ENCODE measurements around the gene ADAM17. TPM values are rescaled to one million over a fixed set of nuclear protein-coding genes. Genes with fewer than 3 reads are reported as not detected.

ADAM17 gene
- total RNA-seq, 1 donor from 2014 or later, result 44.9 TPM

GRCh38 chr2:9525266-9525665, 30.4 kb downstream of the ADAM17 start:
- Histone ChIP-seq H3K36me3 (ENCODE audit: insufficient read depth, low read length) (peaks cover 20% of the 10 kb centered on the region), H3K9me3 (ENCODE audit: insufficient read depth, low read depth, low read length) (no peaks in the 10 kb centered on the region), H3K9ac (ENCODE audit: low read length) (no peak overlapping the region), H3K79me2 (ENCODE audit: insufficient read depth, low read length) (peaks cover under 1% of the 10 kb centered on the region), H3K27me3 (ENCODE audit: insufficient read depth, low read length) (no peaks in the 10 kb centered on the region), H3K4me1 (ENCODE audit: insufficient read depth, low read length) (no peaks in the 10 kb centered on the region), H3K4me2 (ENCODE audit: low read length) (no peak overlapping the region), H3K27ac (ENCODE audit: low read depth, low read length) (no peak overlapping the region), H4K20me1 (ENCODE audit: insufficient read depth, low read length) (peaks cover 16% of the 10 kb centered on the region), H2AFZ (ENCODE audit: low read depth, low read length) (no peak overlapping the region), H3K4me3 (ENCODE audit: insufficient read depth, low read depth, low read length) (no peak overlapping the region)
- TF ChIP-seq CTCF (IDR thresholded peaks at IDR 0.05; ENCODE audit: insufficient read depth, low read depth, low read length), result no peak
- no peak for TF ChIP-seq EZH2 (IDR thresholded peaks at IDR 0.05; ENCODE audit: insufficient read depth, low read length)
- Mint-ChIP-seq H3K27me3 (ENCODE audit: low read depth, unreplicated experiment) (no peaks in the 10 kb centered on the region), H3K4me1 (ENCODE audit: low read depth, unreplicated experiment) (no peaks in the 10 kb centered on the region), H3K36me3 (ENCODE audit: low read depth, unreplicated experiment) (peaks cover 17% of the 10 kb centered on the region), H3K27ac (ENCODE audit: unreplicated experiment) (no peak overlapping the region), H3K9me3 (ENCODE audit: unreplicated experiment) (no peaks in the 10 kb centered on the region), H3K4me3 (ENCODE audit: unreplicated experiment) (no peak overlapping the region)
- DNase-seq (ENCODE audit: low read depth) (no peak), FAIRE-seq (no peak)

GRCh38 chr2:9524291-9524690, 31.3 kb downstream of the ADAM17 start:
- H3K27ac ChIP-seq (ENCODE audit: low read depth, low read length), result no peak overlapping the region
- peaks cover 3% of the 10 kb centered on the region for H3K79me2 ChIP-seq (ENCODE audit: insufficient read depth, low read length)
- Mint-ChIP-seq H3K4me3 (ENCODE audit: unreplicated experiment) (no peak overlapping the region), H3K27ac (ENCODE audit: unreplicated experiment) (no peak overlapping the region), H3K27me3 (ENCODE audit: low read depth, unreplicated experiment) (no peaks in the 10 kb centered on the region), H3K4me1 (ENCODE audit: low read depth, unreplicated experiment) (peaks cover 2% of the 10 kb centered on the region), H3K36me3 (ENCODE audit: low read depth, unreplicated experiment) (peaks cover 17% of the 10 kb centered on the region), H3K9me3 (ENCODE audit: unreplicated experiment) (no peaks in the 10 kb centered on the region)
- TF ChIP-seq EZH2 (IDR thresholded peaks at IDR 0.05; ENCODE audit: insufficient read depth, low read length) (no peak), CTCF (IDR thresholded peaks at IDR 0.05; ENCODE audit: insufficient read depth, low read depth, low read length) (no peak)
- peaks cover 24% of the 10 kb centered on the region for H3K36me3 ChIP-seq (ENCODE audit: insufficient read depth, low read length)
- no peak for FAIRE-seq
- no peak overlapping the region for H3K4me2 ChIP-seq (ENCODE audit: low read length)
- peaks cover 1% of the 10 kb centered on the region for H3K4me1 ChIP-seq (ENCODE audit: insufficient read depth, low read length)
- H3K4me3 ChIP-seq (ENCODE audit: insufficient read depth, low read depth, low read length), result no peak overlapping the region
- no peak overlapping the region for H2AFZ ChIP-seq (ENCODE audit: low read depth, low read length)
- H3K9me3 ChIP-seq (ENCODE audit: insufficient read depth, low read depth, low read length), result no peaks in the 10 kb centered on the region
- H4K20me1 ChIP-seq (ENCODE audit: insufficient read depth, low read length), result peaks cover 19% of the 10 kb centered on the region
- no peaks in the 10 kb centered on the region for H3K27me3 ChIP-seq (ENCODE audit: insufficient read depth, low read length)
- no peak overlapping the region for H3K9ac ChIP-seq (ENCODE audit: low read length)
- DNase-seq (ENCODE audit: low read depth), result no peak

GRCh38 chr2:9519250-9519649, 36.4 kb downstream of the ADAM17 start:
- Mint-ChIP-seq H3K36me3 (ENCODE audit: low read depth, unreplicated experiment) (peaks cover 27% of the 10 kb centered on the region), H3K27me3 (ENCODE audit: low read depth, unreplicated experiment) (no peaks in the 10 kb centered on the region), H3K4me1 (ENCODE audit: low read depth, unreplicated experiment) (peaks cover 2% of the 10 kb centered on the region), H3K4me3 (ENCODE audit: unreplicated experiment) (no peak overlapping the region), H3K9me3 (ENCODE audit: unreplicated experiment) (no peaks in the 10 kb centered on the region), H3K27ac (ENCODE audit: unreplicated experiment) (peak overlapping the region; percentile 55)
- no peak overlapping the region for H3K9ac ChIP-seq (ENCODE audit: low read length)
- TF ChIP-seq CTCF (IDR thresholded peaks at IDR 0.05; ENCODE audit: insufficient read depth, low read depth, low read length), result no peak
- TF ChIP-seq EZH2 (IDR thresholded peaks at IDR 0.05; ENCODE audit: insufficient read depth, low read length), result no peak
- H3K79me2 ChIP-seq (ENCODE audit: insufficient read depth, low read length), result peaks cover 3% of the 10 kb centered on the region
- H4K20me1 ChIP-seq (ENCODE audit: insufficient read depth, low read length), result peaks cover 15% of the 10 kb centered on the region
- H2AFZ ChIP-seq (ENCODE audit: low read depth, low read length), result no peak overlapping the region
- H3K4me1 ChIP-seq (ENCODE audit: insufficient read depth, low read length), result peaks cover 7% of the 10 kb centered on the region
- no peak overlapping the region for H3K4me2 ChIP-seq (ENCODE audit: low read length)
- no peak overlapping the region for H3K4me3 ChIP-seq (ENCODE audit: insufficient read depth, low read depth, low read length)
- H3K27me3 ChIP-seq (ENCODE audit: insufficient read depth, low read length), result no peaks in the 10 kb centered on the region
- peak; percentile 42 for DNase-seq (ENCODE audit: low read depth)
- no peak for FAIRE-seq
- H3K27ac ChIP-seq (ENCODE audit: low read depth, low read length), result no peak overlapping the region
- peaks cover 31% of the 10 kb centered on the region for H3K36me3 ChIP-seq (ENCODE audit: insufficient read depth, low read length)
- no peaks in the 10 kb centered on the region for H3K9me3 ChIP-seq (ENCODE audit: insufficient read depth, low read depth, low read length)

Measured in astrocyte (in vitro differentiated cells and primary cell).